LNCAP (cell line): Measurements from ENCODE around the gene SKIC2.

Experiments used
- CTCF ChIP-seq: fragments of 450-650 bp; IDR thresholded peaks from 2 replicates; pipeline ENCODE4 v1.5.1; 2017; ENCODE audit warnings: mild to moderate bottlenecking

Gene SKIC2

GRCh38 chr6:31958741-31959739, at the start of gene SKIC2, which contains the start of gene NELFE:
TSS of gene SKIC2 (plus strand) at chr6:31959175. CDS start at chr6:31959193, 18 bp downstream.
TSS of gene NELFE (minus strand) at chr6:31958971. CDS start at chr6:31958446, 525 bp downstream.
- TF ChIP-seq CTCF, result no peak

- TF ChIP-seq CTCF, result no peak
These were observed 47.0 kb upstream of the SKIC2 start for GRCh38 chr6:31911826-31912585.

GRCh38 chr6:31915351-31915750, 43.6 kb upstream of the SKIC2 start:
- no peak for TF ChIP-seq CTCF

- TF ChIP-seq CTCF, result no peak
These were observed 43.2 kb upstream of the SKIC2 start for GRCh38 chr6:31915756-31916155.

GRCh38 chr6:31918069-31918720, 40.8 kb upstream of the SKIC2 start:
- no peak for TF ChIP-seq CTCF

GRCh38 chr6:31919624-31920303, 39.2 kb upstream of the SKIC2 start:
- TF ChIP-seq CTCF, result no peak

- no peak for TF ChIP-seq CTCF
These were observed 38.2 kb upstream of the SKIC2 start for GRCh38 chr6:31920811-31921210.
